SK-N-SH (cell line): ENCODE results near the gene HLA-DPA1. TPM values are rescaled to one million over a fixed set of nuclear protein-coding genes. Genes with fewer than 3 reads are reported as not detected.

Experiments
- CTCF ChIA-PET: fragments of 300-600, 350-600 bp; formaldehyde crosslinking; extraction: SDS; loops from one replicate; lab custom pipeline; 2021; lab: Yijun Ruan, JAX
- POLR2A ChIA-PET: fragments of 350-600 bp; sonication (Branson Sonifier 250); formaldehyde crosslinking; extraction: SDS; loops from one replicate; lab custom pipeline; 2020; ENCODE audit warnings: antibody characterized with exemption, inconsistent platforms; lab: Yijun Ruan, JAX
- DNase-seq: peaks from one replicate; pipeline ENCODE4 v3.0.0; 2012
- H2AFZ ChIP-seq: fragments of 200-600 bp; sonication (generic); 2 replicates; pipeline ENCODE4 v1.8.1; 2016; ENCODE audit warnings: antibody characterized with exemption, mild to moderate bottlenecking, low read depth
- H3F3A ChIP-seq: fragments of 200-600 bp; sonication (generic); replicated peaks from 2 replicates; pipeline ENCODE3; 2016; ENCODE audit warnings: antibody characterized with exemption, mild to moderate bottlenecking; ENCODE audit not compliant: insufficient read depth
- H3K27ac ChIP-seq, 2 experiments: fragments of 200-500 bp in 1 of 2; fragments of 200-600 bp in 1 of 2; sonication (Bioruptor generic) in 1 of 2; sonication (generic), shearing (Covaris generic) in 1 of 2; 2 replicates each; pipeline versions ENCODE4 v1.5.1 to v1.6.1; 2014 to 2016; ENCODE audit warnings: low read depth in 2 of 2, inconsistent platforms in 1 of 2, low read length in 1 of 2, mild to moderate bottlenecking in 1 of 2, mixed read lengths in 1 of 2
- H3K27me3 ChIP-seq: fragments of 200-600 bp; sonication (generic), shearing (Covaris generic); 2 replicates; pipeline ENCODE4 v1.6.1; 2016; ENCODE audit warnings: mixed run types; ENCODE audit not compliant: insufficient read depth
- H3K36me3 ChIP-seq, 2 experiments: fragments of 200-500 bp in 1 of 2; fragments of 200-600 bp in 1 of 2; sonication (Bioruptor generic) in 1 of 2; sonication (generic) in 1 of 2; replicated peaks in 1 of 2; 2 replicates each; pipeline versions ENCODE3 to v1.5.1; 2014 to 2016; ENCODE audit warnings: low read length in 1 of 2, mild to moderate bottlenecking in 1 of 2; ENCODE audit not compliant: insufficient read depth in 2 of 2, control insufficient read depth in 1 of 2
- H3K4me1 ChIP-seq, 2 experiments: fragments of 200-500 bp in 1 of 2; fragments of 200-600 bp in 1 of 2; sonication (Bioruptor generic) in 1 of 2; sonication (generic), shearing (Covaris generic) in 1 of 2; 2 replicates each; pipeline versions ENCODE4 v1.5.1 to v1.6.1; 2014 to 2016; ENCODE audit warnings: low read depth in 1 of 2, low read length in 1 of 2, mixed run types in 1 of 2; ENCODE audit not compliant: insufficient read depth in 2 of 2, control insufficient read depth in 1 of 2
- H3K4me2 ChIP-seq: fragments of 200-600 bp; sonication (generic), shearing (Covaris generic); 2 replicates; pipeline ENCODE4 v1.6.1; 2017; ENCODE audit warnings: mixed run types
- H3K4me3 ChIP-seq, 2 experiments: fragments of 200-500 bp in 1 of 2; fragments of 200-600 bp in 1 of 2; sonication (Bioruptor generic) in 1 of 2; sonication (generic), shearing (Covaris generic) in 1 of 2; 2 replicates each; pipeline versions ENCODE4 v1.5.1 to v1.8.1; 2014 to 2016; ENCODE audit warnings: low read depth in 2 of 2, inconsistent platforms in 1 of 2, low read length in 1 of 2, mild to moderate bottlenecking in 1 of 2, mixed read lengths in 1 of 2, moderate library complexity in 1 of 2
- H3K79me2 ChIP-seq: fragments of 200-600 bp; sonication (generic); 2 replicates; pipeline ENCODE4 v1.8.1; 2017; ENCODE audit warnings: mild to moderate bottlenecking; ENCODE audit not compliant: insufficient read depth
- H3K9ac ChIP-seq: fragments of 200-600 bp; sonication (generic); 2 replicates; pipeline ENCODE4 v1.6.1; 2017; ENCODE audit warnings: mixed run types
- H3K9me2 ChIP-seq: fragments of 200-600 bp; sonication (generic); 2 replicates; pipeline ENCODE4 v1.6.1; 2017; ENCODE audit warnings: mixed run types
- H3K9me3 ChIP-seq: fragments of 200-600 bp; sonication (generic); 2 replicates; pipeline ENCODE4 v1.6.1; 2017; ENCODE audit warnings: mixed run types, mild to moderate bottlenecking, moderate library complexity
- H4K20me1 ChIP-seq: fragments of 200-600 bp; sonication (generic); 2 replicates; pipeline ENCODE4 v1.6.1; 2017; ENCODE audit warnings: mild to moderate bottlenecking, mixed run types; ENCODE audit not compliant: insufficient read depth
- CHD2 ChIP-seq: fragments of 150-350 bp; IDR thresholded peaks from 2 replicates; pipeline ENCODE4 v1.6.1; 2018; ENCODE audit warnings: low read length; ENCODE audit not compliant: partially characterized antibody
- ELF1 ChIP-seq: IDR thresholded peaks from 2 replicates; pipeline ENCODE4 v1.4.0; 2012
- FOSL2 ChIP-seq: IDR thresholded peaks from 2 replicates; pipeline ENCODE4 v1.4.0; 2012; ENCODE audit warnings: low read depth, mild to moderate bottlenecking, moderate library complexity, borderline replicate concordance
- FOXM1 ChIP-seq: IDR thresholded peaks from 2 replicates; pipeline ENCODE4 v1.4.0; 2012; ENCODE audit warnings: low read depth, mild to moderate bottlenecking
- JUND ChIP-seq: IDR thresholded peaks from 2 replicates; pipeline ENCODE4 v1.4.0; 2012
- MEF2A ChIP-seq: IDR thresholded peaks from 2 replicates; pipeline ENCODE4 v1.4.0; 2012; ENCODE audit warnings: low read depth, borderline replicate concordance
- MXI1 ChIP-seq: IDR thresholded peaks from 2 replicates; pipeline ENCODE4 v1.6.1; 2012; ENCODE audit warnings: mild to moderate bottlenecking, low read depth, low read length, improper control_type of control experiment
- NFIC ChIP-seq: IDR thresholded peaks from 2 replicates; pipeline ENCODE4 v1.4.0; 2012; ENCODE audit warnings: borderline replicate concordance
- NRF1 ChIP-seq: IDR thresholded peaks from 2 replicates; pipeline ENCODE4 v1.6.1; 2012; ENCODE audit warnings: low read depth, mild to moderate bottlenecking, low read length
- RAD21 ChIP-seq: IDR thresholded peaks from 2 replicates; pipeline ENCODE4 v1.6.1; 2012; ENCODE audit warnings: mild to moderate bottlenecking, low read length
- RFX5 ChIP-seq: IDR thresholded peaks from 2 replicates; pipeline ENCODE4 v1.6.1; 2012; ENCODE audit warnings: mild to moderate bottlenecking, improper control_type of control experiment, low read length
- RXRA ChIP-seq: IDR thresholded peaks from 2 replicates; pipeline ENCODE4 v1.4.0; 2012; ENCODE audit warnings: low read depth, mild to moderate bottlenecking, borderline replicate concordance
- SIN3A ChIP-seq: IDR thresholded peaks from 2 replicates; pipeline ENCODE4 v1.6.1; 2012; ENCODE audit warnings: low read depth, mild to moderate bottlenecking, low read length, moderate library complexity, borderline replicate concordance
- YY1 ChIP-seq: IDR thresholded peaks from 2 replicates; pipeline ENCODE4 v1.4.0; 2012; ENCODE audit warnings: low read depth, mild to moderate bottlenecking
- polyA plus RNA-seq, 3 experiments: library from polyadenylated mRNA; depleted of rRNA; stranded (reverse); fragments of >200 nt; gene quantifications; 2 replicates each; pipeline ENCODE4 v1.2.3, GENCODE V29; 2012
- TF ChIP-seq, protein P1 (sequence below): fragments of 200-600 bp; sonication (generic); IDR thresholded peaks from 2 replicates; pipeline ENCODE4 v1.6.1; 2017; ENCODE audit warnings: antibody characterized with exemption, mild to moderate bottlenecking, moderate library complexity
- TF ChIP-seq, protein P2 (sequence below): IDR thresholded peaks from 2 replicates; pipeline ENCODE4 v1.6.1; 2012; ENCODE audit warnings: mild to moderate bottlenecking, low read depth, low read length, moderate library complexity
- TF ChIP-seq, protein P3 (sequence below): IDR thresholded peaks from 2 replicates; pipeline ENCODE4 v1.4.0; 2012; ENCODE audit warnings: low read depth
- TF ChIP-seq, protein P4 (sequence below): IDR thresholded peaks from 2 replicates; pipeline ENCODE4 v1.4.0; 2012; ENCODE audit warnings: low read depth, borderline replicate concordance
- TF ChIP-seq, protein P5 (sequence below): fragments of 150-350 bp; IDR thresholded peaks from 2 replicates; pipeline ENCODE4 v1.6.1; 2017; ENCODE audit warnings: antibody characterized with exemption, low read length, low read depth, borderline replicate concordance

The HLA-DPA1 gene
- polyA plus RNA-seq, 1 of the 3 experiments (the other 2 are of a cell fraction), result 1.9 TPM

DNA sequence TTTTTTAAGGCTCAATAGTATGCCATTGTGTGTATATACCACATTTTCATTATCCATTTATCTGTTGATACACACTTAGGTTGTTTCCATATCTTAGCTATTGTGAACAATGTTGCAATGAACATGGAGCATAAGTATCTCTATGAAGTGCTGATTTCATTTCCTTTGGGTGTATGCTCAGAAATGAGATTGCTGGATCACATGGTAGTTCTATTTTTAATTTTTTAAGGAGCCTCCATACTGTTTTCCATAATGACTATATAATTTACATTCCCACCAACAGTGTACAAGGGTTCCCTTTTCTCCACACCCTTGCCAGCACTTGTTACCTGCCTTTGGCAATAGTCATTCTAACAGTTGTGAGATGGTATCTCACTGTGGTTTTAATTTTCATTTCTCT lies 48.9 kb downstream of the HLA-DPA1 start:
- H3K4me3 ChIP-seq, result no peak overlapping the region
- H2AFZ ChIP-seq, result no peak overlapping the region
- no peaks in the 10 kb centered on the region for H3K4me1 ChIP-seq
- DNase-seq, result no peak
- no peak overlapping the region for H3K9ac ChIP-seq
- H3K79me2 ChIP-seq, result no peaks in the 10 kb centered on the region
- no peaks in the 10 kb centered on the region for H3K36me3 ChIP-seq
- CTCF ChIA-PET, result interaction anchor here (0.7 to 1.5 kb wide), 2 partner anchors 10 to 220 kb away, joined by 3 to 7 read pairs; no protein-coding TSS in a partner anchor
- no peaks in the 10 kb centered on the region for H3F3A ChIP-seq
- TF ChIP-seq RFX5, result no peak
- TF ChIP-seq CHD2, result no peak
- TF ChIP-seq, protein P1, sequence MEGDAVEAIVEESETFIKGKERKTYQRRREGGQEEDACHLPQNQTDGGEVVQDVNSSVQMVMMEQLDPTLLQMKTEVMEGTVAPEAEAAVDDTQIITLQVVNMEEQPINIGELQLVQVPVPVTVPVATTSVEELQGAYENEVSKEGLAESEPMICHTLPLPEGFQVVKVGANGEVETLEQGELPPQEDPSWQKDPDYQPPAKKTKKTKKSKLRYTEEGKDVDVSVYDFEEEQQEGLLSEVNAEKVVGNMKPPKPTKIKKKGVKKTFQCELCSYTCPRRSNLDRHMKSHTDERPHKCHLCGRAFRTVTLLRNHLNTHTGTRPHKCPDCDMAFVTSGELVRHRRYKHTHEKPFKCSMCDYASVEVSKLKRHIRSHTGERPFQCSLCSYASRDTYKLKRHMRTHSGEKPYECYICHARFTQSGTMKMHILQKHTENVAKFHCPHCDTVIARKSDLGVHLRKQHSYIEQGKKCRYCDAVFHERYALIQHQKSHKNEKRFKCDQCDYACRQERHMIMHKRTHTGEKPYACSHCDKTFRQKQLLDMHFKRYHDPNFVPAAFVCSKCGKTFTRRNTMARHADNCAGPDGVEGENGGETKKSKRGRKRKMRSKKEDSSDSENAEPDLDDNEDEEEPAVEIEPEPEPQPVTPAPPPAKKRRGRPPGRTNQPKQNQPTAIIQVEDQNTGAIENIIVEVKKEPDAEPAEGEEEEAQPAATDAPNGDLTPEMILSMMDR, result no peak
- no peak for TF ChIP-seq NFIC
- no peak for TF ChIP-seq FOXM1
- no peak for TF ChIP-seq SIN3A
- no peak for TF ChIP-seq MEF2A
- TF ChIP-seq RAD21, result no peak
- no peak for TF ChIP-seq FOSL2
- no peak for TF ChIP-seq NRF1
- no peak for TF ChIP-seq JUND
- TF ChIP-seq MXI1, result no peak
- TF ChIP-seq, protein P2, sequence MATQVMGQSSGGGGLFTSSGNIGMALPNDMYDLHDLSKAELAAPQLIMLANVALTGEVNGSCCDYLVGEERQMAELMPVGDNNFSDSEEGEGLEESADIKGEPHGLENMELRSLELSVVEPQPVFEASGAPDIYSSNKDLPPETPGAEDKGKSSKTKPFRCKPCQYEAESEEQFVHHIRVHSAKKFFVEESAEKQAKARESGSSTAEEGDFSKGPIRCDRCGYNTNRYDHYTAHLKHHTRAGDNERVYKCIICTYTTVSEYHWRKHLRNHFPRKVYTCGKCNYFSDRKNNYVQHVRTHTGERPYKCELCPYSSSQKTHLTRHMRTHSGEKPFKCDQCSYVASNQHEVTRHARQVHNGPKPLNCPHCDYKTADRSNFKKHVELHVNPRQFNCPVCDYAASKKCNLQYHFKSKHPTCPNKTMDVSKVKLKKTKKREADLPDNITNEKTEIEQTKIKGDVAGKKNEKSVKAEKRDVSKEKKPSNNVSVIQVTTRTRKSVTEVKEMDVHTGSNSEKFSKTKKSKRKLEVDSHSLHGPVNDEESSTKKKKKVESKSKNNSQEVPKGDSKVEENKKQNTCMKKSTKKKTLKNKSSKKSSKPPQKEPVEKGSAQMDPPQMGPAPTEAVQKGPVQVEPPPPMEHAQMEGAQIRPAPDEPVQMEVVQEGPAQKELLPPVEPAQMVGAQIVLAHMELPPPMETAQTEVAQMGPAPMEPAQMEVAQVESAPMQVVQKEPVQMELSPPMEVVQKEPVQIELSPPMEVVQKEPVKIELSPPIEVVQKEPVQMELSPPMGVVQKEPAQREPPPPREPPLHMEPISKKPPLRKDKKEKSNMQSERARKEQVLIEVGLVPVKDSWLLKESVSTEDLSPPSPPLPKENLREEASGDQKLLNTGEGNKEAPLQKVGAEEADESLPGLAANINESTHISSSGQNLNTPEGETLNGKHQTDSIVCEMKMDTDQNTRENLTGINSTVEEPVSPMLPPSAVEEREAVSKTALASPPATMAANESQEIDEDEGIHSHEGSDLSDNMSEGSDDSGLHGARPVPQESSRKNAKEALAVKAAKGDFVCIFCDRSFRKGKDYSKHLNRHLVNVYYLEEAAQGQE, result no peak
- TF ChIP-seq, protein P3, sequence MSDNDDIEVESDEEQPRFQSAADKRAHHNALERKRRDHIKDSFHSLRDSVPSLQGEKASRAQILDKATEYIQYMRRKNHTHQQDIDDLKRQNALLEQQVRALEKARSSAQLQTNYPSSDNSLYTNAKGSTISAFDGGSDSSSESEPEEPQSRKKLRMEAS, result no peak
- TF ChIP-seq, protein P4, sequence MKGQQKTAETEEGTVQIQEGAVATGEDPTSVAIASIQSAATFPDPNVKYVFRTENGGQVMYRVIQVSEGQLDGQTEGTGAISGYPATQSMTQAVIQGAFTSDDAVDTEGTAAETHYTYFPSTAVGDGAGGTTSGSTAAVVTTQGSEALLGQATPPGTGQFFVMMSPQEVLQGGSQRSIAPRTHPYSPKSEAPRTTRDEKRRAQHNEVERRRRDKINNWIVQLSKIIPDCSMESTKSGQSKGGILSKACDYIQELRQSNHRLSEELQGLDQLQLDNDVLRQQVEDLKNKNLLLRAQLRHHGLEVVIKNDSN, result no peak
- TF ChIP-seq ELF1, result no peak
- TF ChIP-seq, protein P5, sequence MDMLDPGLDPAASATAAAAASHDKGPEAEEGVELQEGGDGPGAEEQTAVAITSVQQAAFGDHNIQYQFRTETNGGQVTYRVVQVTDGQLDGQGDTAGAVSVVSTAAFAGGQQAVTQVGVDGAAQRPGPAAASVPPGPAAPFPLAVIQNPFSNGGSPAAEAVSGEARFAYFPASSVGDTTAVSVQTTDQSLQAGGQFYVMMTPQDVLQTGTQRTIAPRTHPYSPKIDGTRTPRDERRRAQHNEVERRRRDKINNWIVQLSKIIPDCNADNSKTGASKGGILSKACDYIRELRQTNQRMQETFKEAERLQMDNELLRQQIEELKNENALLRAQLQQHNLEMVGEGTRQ, result no peak
- no peak for TF ChIP-seq YY1
- TF ChIP-seq RXRA, result no peak
- TF ChIP-seq, all 33 proteins: peak for 0
- POLR2A ChIA-PET, result no interaction called here
- peaks cover 35% of the 10 kb centered on the region for H3K27me3 ChIP-seq
- H3K4me2 ChIP-seq, result no peak overlapping the region
- H3K9me2 ChIP-seq, result no peaks in the 10 kb centered on the region
- no peaks in the 10 kb centered on the region for H4K20me1 ChIP-seq
- H3K27ac ChIP-seq, result no peak overlapping the region
- H3K9me3 ChIP-seq, result no peaks in the 10 kb centered on the region
